Measurements from ENCODE around the gene KRT73.

Gene KRT73

DNA sequence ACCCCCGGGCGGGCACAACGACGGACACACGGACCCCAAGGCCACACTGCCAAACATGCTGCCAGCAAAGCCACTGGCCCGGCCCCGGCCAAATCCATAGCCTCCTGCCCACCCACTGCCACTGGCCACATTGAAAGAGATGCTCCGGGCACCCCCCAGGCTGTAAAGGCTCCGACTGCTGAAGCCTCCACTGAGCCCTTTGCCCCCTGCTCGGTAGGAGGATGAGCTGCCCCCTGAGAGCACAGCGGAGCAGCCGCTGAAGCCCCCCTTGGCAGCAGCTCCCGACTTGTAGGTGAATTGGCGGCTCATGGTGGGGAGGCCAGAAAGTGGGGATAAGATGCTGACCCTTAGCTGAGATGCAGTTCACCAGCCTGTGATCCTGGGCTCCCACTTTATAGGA, at the start of gene KRT73:
TSS of gene KRT73 (minus strand) at position 344 of the 400 bp plus-strand sequence. CDS start at position 309, 35 bp downstream.
- DNase-seq = no peak

DNA sequence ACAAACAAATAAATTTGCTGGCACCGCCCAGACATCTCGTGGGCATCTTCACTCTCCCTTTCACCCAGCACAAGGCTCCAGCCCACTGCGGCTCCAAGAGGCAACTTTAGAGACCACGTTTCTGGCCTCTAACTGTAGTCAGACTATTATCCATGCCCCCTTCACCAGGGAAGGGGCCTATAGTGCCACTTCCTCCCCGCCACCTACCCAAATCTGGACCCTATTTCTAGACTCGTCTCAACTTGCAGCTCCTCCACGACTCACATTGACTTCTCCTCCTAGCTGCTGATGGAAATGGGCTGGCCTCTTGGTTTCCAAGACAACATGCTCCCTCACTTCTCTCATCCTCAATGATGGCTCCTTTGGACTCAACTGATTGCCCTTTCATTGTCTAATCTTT, 49.6 kb upstream of the KRT73 start:
- no peak for DNase-seq

DNA sequence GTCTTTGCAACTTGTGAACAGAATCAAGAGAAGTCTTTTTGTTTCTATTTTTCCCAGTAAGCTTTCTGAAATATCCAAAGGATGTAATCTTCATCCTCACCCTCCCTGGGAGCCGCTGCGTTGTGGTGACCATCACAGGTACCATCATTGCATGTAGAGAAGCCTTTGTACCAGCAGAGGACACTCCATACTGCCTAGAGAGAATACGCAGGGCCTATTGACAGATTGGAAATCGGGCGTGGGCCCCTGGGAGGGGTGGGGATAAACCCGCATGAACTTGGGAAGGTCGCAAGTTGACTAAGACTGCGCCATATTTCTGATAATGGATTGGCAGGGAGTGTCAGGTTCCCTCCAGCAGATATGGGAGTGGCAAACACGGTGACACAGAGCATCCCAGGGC, 49.1 kb upstream of the KRT73 start:
- DNase-seq = no peak

DNA sequence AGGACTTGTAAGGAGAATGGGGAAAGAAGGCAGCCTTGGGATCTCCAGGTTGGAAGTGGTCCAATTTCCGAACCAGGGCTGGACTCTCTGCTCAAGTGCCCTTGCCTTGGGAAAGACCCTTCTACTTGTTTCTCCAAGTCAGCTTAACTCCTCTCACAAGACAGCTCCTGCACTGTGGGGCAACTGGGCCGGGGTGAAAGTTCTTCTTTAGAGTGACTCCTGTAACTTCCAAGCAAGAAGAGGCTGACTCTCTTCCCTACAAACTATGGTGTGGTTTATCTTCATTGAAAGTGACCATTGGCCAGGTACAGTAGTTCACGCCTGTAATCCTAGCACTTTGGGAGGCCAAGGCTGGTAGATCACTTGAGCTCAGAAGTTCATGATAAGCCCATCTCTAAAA, 48.1 kb upstream of the KRT73 start:
- no peak for DNase-seq

DNA sequence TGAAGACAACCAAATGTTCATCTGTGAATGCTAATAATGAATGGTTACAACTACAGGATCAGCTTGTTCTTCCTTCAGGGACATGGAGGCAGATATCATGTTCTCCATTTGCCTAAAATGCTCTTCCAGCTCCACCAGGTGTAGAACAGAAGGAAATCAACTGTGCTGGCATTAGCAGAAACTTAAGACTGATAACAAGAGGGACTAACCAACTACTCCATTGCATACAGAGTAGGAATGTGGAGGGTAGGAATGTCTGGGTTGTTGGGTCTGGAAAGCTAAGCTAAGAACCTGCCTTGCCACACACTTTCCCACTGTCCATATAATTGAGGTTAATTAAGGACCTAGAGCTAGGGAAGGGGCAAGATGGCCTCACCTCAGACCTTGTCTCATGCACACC, 45.1 kb upstream of the KRT73 start:
- no peak for DNase-seq

DNA sequence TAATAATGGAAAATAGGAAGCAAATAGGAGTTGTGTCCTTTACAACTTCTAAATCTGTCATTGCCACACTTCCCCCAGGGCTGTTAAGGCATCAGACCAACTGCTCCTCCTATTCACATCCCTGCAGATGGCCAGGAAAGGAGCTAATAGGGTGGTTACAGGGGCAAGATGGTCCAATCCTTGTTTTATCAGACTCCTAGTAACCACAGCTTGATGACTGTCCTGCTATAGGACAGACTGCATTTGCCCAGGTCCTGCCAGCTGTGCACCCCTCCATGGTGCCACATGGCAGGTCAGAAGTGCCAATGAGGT, 44.5 kb upstream of the KRT73 start:
- no peak for DNase-seq

DNA sequence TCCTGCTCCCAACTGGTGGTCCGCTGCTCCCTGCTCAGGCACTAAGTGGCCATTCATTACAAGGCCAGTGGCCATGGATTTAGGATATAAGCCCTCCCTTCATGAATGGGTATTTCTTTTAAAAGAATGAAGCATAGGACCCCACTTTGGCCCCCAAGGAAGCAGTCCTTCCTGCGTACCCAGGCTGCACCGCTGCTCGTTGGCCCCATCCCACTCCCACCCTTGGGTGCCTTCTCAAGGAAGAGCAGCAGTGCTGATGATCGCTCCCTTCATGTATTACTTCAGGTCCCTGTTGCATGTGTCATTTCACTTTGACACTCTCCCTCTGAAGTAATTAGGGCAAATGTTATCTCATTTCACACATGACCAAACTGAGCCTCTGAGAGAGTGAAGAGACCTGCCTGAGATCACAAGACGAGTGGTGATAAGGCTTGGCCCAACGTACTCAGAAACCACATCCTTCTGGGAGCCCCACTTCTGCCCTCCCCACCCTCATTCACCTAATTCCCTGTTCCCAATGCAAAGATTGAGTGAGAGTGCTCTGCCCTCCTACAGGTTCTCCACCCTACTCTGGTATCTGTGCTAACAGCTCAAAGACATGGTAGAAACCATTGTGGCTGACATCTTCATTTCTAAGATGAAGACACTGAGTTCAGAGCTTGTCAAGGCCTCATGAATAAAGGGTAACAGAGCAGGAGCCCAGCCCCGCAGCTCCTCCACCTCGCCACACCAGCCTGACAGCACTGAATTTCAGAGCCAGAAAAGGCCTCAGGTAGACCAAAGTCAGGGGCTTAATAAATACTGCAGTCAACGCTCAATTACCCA, 43.9 kb upstream of the KRT73 start:
- no peak for DNase-seq

DNA sequence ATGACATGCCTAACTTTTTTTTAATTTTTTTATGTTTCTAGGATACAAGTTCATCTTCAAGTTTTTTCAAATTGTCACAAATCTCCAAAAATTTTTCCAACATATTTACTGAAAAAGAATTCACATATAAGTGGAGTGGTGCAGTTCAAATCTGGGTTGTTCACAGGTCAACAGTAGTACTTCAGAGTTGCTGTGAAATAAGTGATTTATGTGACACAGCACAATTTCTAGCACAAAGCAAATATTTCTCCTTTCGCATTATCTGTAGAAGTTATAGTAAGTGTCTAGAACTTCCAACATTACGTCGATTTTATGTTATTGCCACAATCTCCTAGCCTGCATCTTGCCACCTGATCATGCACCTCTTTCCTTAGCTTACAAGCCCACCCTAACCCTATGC, 43.3 kb upstream of the KRT73 start:
- DNase-seq = no peak

DNA sequence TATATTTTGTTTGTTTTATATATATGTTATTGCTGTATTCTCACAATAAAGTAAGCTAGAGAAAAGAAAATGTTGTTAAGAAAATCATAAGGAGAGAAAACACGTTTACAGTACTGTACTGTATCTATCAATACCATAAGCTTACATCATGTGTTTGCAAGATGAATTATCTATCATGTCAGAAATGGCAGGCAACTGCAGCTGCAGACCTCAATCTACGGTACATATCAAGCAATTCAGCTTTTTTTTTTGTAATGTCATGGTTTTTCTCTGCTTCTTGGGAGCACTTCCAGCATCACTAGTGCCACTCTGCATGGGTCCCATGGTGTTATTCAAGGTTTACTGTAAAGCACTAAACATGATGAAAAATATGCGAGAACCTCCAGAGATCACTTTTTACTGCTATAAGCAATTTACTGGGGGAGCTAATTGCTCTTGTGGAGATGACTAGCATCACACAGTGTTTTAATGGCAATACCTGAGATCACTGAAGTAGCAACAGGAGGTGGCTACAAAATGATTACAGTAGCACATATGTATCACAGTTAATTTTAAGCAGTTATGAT, 42.7 kb upstream of the KRT73 start:
- DNase-seq = no peak

DNA sequence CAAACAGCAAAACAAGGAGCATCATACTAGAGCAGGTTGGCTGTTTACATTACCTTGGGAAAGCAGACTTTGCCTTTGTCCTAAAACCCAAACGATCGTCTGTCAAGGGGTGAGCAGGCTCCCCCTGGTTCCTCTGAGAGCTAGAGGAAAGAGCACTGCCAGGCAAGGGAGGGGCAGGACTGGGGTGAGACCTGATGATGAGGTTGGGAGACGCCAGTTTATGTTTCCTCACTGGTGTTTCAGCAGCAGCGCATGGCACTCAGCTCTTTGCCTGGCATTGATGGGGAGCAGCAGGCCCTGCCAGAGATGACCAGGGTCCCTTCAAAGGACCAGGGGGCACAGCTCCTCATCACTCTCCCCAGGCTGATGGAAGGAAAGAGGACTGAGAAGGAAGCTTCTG, 41.6 kb upstream of the KRT73 start:
- no peak for DNase-seq

DNA sequence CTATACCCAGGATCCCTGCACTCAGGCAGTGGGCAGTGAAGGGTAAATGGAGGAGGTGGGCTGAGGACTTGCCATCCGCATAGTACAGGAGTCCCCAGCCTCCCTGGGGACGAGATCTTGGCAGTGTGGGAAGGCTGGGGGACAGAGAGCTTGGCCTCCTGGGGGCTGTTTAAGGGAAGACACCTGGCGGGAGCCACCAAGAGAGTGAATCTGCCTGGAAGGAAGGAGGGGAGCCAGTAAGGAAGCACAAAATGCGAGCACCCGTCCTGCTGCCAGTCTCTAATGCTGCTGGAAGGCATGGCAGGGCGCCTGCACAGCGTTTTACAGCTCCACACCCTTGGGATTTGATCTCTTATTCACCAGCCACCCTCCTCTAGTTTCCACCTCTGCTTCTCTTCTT, 41.0 kb upstream of the KRT73 start:
- no peak for DNase-seq

DNA sequence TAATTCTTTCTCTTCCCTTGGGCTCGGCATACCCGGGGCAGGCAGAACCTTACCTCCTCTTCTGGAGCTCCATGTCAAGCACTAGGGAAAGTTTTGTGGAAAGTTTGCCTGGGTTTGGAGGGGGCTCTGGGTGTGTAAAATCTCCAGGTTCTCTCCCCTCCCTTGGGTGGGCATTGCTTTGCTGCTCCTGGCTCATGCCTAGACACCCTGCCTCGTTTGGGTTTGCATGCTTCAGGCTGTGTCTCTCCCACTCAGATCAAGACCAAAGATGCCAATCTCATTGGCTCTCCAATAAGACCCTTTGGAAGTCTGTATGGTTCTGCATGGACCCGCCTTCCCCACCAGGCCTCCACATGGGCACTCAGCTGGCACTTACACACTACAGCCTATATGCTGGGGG, 39.8 kb upstream of the KRT73 start:
- DNase-seq = no peak

DNA sequence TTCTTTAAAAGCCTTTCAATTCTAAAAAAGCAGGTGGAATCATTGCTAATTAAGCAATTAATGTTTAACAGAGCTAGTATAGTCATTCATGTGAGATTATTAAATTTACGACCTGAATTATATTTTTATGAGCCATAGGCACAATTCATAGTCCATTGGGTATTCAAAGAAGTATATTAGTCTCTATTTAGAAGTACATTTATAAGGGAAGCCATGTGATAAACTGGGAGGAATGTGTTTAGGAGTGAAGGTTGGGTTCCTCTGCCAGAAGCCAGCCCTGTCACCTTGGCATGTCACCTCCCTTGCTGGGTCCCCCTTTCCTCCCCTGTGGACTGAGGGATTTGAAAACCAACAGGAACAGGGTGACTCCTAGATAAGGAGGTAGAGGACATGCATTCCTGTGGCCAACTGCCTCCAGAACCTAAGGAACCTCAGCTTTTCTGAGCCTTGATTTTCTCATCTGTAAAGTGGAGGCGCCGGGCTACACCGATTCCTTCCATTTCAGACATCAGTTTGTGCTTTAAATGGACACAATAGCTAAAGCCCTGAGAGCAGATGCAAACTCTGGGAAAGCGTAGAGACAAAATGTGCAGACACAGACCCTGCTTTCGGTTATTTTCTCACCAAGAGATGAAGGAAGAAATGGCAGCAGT, 39.0 kb upstream of the KRT73 start:
- no peak for DNase-seq

DNA sequence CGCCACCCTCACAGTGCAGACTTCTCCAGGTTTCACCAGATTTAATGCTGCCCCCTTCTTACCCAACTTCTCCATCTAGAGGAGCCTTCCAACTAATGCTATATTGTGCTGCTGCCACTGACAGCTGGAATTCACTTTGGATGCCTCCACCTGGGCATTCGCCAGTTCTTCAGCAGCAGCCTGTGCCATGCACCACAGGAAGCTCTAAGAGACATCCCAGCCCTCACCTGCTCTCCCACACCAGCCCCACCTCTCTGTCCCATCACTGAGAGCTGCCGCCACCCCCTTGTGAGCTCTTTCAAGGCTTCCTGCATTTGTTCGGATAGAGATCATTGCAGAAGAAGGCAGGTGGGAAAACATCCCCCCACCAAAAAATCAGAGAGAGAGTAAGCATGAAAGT, 38.3 kb upstream of the KRT73 start:
- DNase-seq = no peak

DNA sequence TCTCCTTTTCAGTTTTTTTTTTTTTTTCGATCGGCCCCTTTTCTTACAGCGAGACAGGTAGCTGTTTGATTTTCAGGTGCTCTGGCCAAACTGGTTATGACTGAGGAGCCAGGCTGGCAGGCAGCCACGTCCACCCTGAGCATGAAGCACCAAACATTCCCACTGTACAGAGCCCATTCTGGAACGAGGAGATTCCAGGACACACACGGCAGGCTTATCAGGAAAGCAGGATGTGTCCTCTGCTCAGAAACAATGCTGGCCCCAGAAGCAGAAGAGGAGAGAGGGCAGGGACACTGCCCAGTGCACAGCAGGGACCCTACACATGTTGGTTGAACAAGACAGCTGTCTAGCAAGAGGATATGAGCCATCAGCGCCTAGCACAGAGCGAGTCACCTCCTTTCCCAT, 37.4 kb upstream of the KRT73 start:
- DNase-seq = no peak

DNA sequence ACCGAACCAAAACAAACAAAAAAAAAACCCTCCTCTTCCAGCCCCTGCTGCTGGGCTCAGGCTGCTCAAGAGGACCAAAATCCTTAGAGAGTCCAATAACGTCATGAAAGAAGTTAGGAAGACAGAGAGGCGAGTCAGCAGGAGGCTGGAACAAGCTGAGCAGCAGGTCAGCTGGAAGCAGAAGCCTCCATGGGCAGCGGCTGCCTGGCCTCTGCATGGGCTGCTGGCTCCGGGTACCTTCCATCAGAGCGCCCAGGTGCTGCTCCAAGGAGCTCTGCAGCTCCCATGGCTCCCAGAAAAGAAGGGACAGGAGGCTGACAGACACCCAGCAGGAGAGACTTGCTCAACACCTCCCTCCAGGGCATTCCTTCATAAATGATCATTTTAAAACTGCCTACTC, 36.9 kb upstream of the KRT73 start:
- no peak for DNase-seq

DNA sequence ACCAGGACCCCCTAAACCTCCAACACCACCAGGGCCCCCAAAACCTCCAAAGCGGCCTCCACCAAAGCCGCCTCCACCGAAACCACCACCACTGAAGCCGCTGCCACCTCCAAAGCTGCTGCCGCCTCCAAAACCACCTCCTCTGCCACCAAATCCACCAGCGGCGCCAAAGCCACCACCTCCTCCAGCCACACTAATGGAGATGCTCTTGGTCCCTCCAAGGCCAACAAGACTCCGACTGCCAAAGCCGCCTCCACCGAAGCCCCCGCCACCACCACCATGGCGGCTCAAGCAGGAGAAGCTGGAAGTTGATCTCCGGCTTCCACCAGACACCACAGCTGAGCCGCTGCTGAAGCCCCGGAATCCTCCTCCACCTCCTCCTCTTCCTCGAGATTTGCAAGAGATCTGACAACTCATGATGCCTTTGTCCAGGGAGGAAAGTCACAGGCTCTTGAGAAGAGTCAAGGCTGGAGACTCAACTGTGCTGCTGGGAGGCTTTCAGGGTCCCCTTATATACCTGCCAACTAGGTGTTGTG, 33.4 kb upstream of the KRT73 start, which contains the start of gene KRT2:
TSS of gene KRT2 (minus strand) at position 486 of the 536 bp plus-strand sequence. CDS start at position 417, 69 bp downstream.
- no peak for DNase-seq

DNA sequence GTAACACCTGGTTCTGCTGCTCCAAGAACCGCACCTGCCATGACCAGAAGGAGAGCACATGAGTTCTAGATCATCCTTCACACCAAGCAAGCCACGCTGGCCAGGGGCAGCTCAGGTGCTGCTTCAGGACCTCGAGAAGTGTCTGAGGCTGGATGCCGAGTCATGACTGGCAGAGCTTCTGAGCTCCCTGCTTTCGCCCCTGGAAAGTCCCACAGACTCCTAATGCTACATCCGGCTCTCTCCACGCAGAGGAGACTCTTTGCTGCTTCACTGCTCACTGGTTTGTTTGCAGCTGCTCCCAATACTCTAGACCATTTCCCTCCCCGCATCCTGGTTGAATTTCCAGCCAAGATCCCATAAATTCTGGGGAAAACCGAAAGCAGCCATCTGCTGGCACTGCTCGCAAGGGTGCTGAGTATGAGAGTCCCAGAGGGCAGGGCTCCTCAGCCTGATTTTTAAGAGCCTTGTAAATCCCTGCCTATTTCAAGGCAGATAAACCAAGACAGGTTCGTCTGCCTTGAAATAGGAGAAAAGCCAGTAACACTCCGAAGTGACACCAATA, 32.2 kb upstream of the KRT73 start:
- DNase-seq = no peak

DNA sequence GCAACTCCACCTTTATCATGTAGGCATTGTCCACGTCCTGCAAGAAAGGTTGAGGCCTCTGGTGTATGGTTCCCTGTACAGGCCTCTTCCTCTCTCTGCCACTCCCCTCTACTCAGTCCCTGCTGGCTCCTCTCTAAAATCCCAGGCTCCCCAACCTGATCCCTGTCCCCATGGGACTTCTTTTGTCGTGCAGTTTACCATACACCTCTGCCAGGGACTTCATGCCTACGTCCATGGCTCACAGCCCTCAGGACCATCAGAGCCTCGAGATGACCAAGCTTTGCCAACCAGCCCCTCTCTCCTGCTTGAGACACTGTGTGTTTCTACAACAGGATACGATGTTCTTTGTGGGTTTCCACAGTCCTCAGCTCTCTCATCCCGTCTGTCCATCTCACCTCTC, 30.7 kb upstream of the KRT73 start:
- no peak for DNase-seq

DNA sequence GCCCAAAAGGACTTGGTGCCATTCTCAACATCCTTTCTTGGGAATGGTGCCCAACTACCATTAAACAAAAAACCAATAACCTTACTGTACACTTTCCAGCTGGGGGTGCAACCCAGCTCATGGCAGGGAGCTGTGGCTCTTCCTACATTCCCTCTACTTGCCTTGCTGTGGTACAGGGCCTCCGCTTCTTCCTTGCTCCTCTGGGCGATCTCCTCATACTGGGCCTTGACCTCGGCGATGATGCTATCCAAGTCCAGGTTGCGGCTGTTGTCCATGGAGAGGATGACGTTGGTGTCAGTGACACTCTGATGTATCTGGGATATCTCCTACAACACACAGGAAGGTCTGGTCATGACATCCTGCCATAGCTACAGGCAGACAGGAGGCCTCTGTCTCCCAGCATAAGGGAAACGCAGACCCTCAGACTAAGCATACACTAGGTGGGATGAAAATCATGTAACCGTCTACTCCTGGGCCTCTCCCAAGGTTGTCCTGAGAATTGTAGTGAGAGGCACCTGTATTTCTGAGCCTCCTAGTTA, 29.7 kb upstream of the KRT73 start:
- no peak for DNase-seq

DNA sequence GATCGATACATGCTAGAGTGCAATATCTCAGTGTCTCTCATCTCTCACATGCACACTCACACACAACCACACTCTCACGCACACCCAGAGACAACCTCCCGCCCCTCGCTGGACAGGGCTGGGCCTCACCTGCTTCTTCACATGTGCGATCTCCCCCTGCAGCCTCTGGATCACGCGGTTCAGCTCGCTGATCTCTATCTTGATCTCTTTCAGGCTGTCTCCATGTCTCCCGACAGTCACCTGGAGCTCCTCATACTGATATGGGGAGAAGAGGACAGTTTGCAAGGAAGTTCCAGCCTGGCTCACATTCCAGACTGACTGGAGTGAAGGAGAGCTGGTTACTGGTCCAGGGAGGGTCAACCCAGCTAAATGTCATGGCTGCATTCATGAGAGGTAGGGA, 29.2 kb upstream of the KRT73 start:
- no peak for DNase-seq

DNA sequence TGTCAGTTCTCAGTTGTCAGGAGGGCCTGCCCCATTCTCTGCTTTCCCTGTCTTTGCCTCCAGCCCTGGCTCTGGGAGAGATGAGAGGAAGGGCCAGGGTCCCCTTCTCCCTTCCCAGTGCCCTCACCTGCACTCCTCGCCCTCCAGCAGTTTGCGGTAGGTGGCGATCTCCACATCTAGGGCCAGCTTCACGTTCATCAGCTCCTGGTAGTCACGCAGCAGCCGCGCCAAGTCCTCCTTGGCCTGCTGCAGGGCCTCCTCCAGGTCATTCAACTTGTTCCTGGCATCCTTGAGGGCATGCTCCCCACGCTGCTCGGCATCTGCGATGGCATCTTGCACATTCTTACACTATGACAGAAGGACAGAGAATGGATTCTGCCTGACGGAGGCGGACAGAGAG, 28.3 kb upstream of the KRT73 start:
- DNase-seq = no peak

DNA sequence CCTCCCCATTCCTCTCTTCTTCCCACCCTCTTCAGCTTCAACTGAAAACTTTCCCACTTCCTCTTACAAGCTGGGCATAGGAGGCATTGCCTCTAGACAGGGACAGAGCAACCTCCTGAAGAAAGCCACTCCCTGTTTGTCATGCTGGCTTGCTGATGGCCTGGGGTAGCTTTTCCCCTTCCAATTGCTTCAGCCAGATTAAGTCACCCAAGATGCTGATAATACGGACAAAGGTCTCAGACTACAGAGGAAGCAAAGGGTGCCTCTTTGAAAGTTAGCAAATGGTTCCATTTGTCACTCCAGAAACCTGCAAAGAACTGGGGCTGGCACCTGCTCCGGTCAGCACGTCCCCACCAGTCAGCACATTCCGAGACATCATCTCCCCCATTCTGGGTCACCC, 27.6 kb upstream of the KRT73 start:
- no peak for DNase-seq
